Inflammatory macrophage treated with lipopolysaccharide for 4 hours (primary cell): ENCODE data around the gene DAD1.
"Not testable (repeated sequence)": the region's sequence is repeated elsewhere in the genome, so short reads cannot be mapped to it uniquely, and the experiment has no call there.

Source experiments
- DNase-seq: peaks from one replicate; pipeline ENCODE4 v3.0.0-alpha.2; 2020

Gene DAD1

GRCh38 chr14:22551605-22551997 lies 37.4 kb downstream of the DAD1 start:
- DNase-seq = no peak

- no peak for DNase-seq
Observed at GRCh38 chr14:22549981-22550673, 38.9 kb downstream of the DAD1 start.

GRCh38 chr14:22549324-22549962 lies 39.6 kb downstream of the DAD1 start:
- DNase-seq = no peak

GRCh38 chr14:22547948-22548750 lies 40.9 kb downstream of the DAD1 start:
- no peak for DNase-seq

- DNase-seq = peak; percentile 36
Observed at GRCh38 chr14:22547313-22547947, 41.6 kb downstream of the DAD1 start.

- no peak for DNase-seq
Observed at GRCh38 chr14:22546722-22547071, 42.3 kb downstream of the DAD1 start.

GRCh38 chr14:22545842-22546721 lies 42.9 kb downstream of the DAD1 start:
- DNase-seq = no peak

GRCh38 chr14:22544881-22545420 lies 44.1 kb downstream of the DAD1 start:
- DNase-seq = no peak

GRCh38 chr14:22544406-22544805 lies 44.6 kb downstream of the DAD1 start:
- DNase-seq = no peak

GRCh38 chr14:22543570-22544357 lies 45.3 kb downstream of the DAD1 start:
- not testable (repeated sequence) for DNase-seq

GRCh38 chr14:22542360-22542759 lies 46.7 kb downstream of the DAD1 start:
- DNase-seq = no peak

- DNase-seq = no peak
Observed at GRCh38 chr14:22541721-22542120, 47.3 kb downstream of the DAD1 start.

- DNase-seq = no peak
Observed at GRCh38 chr14:22540811-22541360, 48.1 kb downstream of the DAD1 start.

GRCh38 chr14:22540293-22540692 lies 48.7 kb downstream of the DAD1 start:
- no peak for DNase-seq

GRCh38 chr14:22539831-22540230 lies 49.2 kb downstream of the DAD1 start:
- DNase-seq = no peak

- DNase-seq = peak; percentile 21
Observed at GRCh38 chr14:22538671-22539228, 50.3 kb downstream of the DAD1 start.

GRCh38 chr14:22537436-22538310 lies 51.4 kb downstream of the DAD1 start:
- DNase-seq = no peak

- peak; percentile 94 for DNase-seq
Observed at GRCh38 chr14:22536853-22537338, 52.1 kb downstream of the DAD1 start.

- DNase-seq = no peak
Observed at GRCh38 chr14:22535916-22536315, 53.1 kb downstream of the DAD1 start.
